Measurements from ENCODE around the gene SULT2A1.
"Not testable (repeated sequence)": the region's sequence is repeated elsewhere in the genome, so short reads cannot be mapped to it uniquely, and the experiment has no call there.

SULT2A1 gene

DNA sequence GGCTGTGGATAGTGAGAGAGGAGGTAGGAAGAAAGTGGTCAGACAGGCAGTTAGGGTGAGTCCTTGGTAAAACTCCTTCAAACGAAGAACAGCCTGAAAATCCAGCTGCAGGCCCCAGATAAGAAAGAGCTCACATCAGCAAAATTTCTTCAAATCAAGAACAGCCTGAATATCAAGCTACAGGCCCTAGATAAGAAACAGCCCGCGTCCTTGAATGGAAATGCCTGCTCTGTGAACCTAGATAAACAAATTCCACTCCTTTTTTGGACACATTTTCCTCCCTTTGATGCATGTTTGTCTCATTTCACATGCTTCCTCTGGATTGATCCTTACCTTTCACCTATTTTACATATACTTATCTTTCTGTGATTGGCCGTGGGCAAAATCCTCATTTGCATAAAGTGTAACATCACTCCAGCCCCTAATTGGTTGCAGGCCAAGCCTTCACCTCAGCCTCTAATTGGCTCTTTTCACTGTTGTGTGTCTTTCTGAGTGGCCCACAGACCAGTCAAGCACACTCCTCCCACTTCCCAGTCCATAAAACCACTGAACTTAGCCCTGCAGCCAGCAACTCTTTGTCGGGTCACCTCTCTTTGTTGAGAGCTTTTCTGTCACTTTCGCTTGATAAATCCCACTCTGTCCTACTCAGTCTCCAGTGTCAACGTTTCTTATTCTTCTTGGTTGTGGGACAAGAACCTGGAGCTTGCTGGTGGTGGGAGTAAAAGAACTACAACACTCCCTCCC lies 6.0 kb upstream of the SULT2A1 start:
- Histone ChIP-seq H3K4me1 (ENCODE audit: control insufficient read depth in 1 of 2, insufficient read depth in 2 of 2, low read length in 2 of 2) (no peaks in the 10 kb centered on the region), H3K36me3 (ENCODE audit: control insufficient read depth in 1 of 2, insufficient read depth in 2 of 2, low read length in 2 of 2) (no peaks in the 10 kb centered on the region), H3K4me3 (ENCODE audit: low read depth in 1 of 2, low read length in 2 of 2) (no peak overlapping the region), H3K9me3 (ENCODE audit: control insufficient read depth in 1 of 2, low read length in 2 of 2) (peaks cover 0 to 5% of the 10 kb centered on the region in 2 donors), H3K27ac (ENCODE audit: low read length) (no peak overlapping the region), H3K27me3 (ENCODE audit: low read depth, low read length) (no peaks in the 10 kb centered on the region)

GRCh38 chr19:47891622-47891922 lies 5.5 kb upstream of the SULT2A1 start:
- Histone ChIP-seq H3K27ac (ENCODE audit: low read length) (no peak overlapping the region), H3K36me3 (ENCODE audit: control insufficient read depth in 1 of 2, insufficient read depth in 2 of 2, low read length in 2 of 2) (no peaks in the 10 kb centered on the region), H3K9me3 (ENCODE audit: control insufficient read depth in 1 of 2, low read length in 2 of 2) (peaks cover 0 to 5% of the 10 kb centered on the region in 2 donors), H3K4me1 (ENCODE audit: control insufficient read depth in 1 of 2, insufficient read depth in 2 of 2, low read length in 2 of 2) (no peaks in the 10 kb centered on the region), H3K27me3 (ENCODE audit: low read depth, low read length) (no peaks in the 10 kb centered on the region), H3K4me3 (ENCODE audit: low read depth in 1 of 2, low read length in 2 of 2) (no peak overlapping the region)

GRCh38 chr19:47890865-47891621 lies 4.9 kb upstream of the SULT2A1 start:
- no peaks in the 10 kb centered on the region for H3K27me3 ChIP-seq (ENCODE audit: low read depth, low read length)
- H3K27ac ChIP-seq (ENCODE audit: low read length): no peak overlapping the region
- H3K4me1 ChIP-seq (ENCODE audit: control insufficient read depth in 1 of 2, insufficient read depth in 2 of 2, low read length in 2 of 2): no peaks in the 10 kb centered on the region
- H3K4me3 ChIP-seq (ENCODE audit: low read depth in 1 of 2, low read length in 2 of 2): no peak overlapping the region
- H3K36me3 ChIP-seq (ENCODE audit: control insufficient read depth in 1 of 2, insufficient read depth in 2 of 2, low read length in 2 of 2): no peaks in the 10 kb centered on the region
- peaks cover 0 to 4% of the 10 kb centered on the region in 2 donors for H3K9me3 ChIP-seq (ENCODE audit: control insufficient read depth in 1 of 2, low read length in 2 of 2)

DNA sequence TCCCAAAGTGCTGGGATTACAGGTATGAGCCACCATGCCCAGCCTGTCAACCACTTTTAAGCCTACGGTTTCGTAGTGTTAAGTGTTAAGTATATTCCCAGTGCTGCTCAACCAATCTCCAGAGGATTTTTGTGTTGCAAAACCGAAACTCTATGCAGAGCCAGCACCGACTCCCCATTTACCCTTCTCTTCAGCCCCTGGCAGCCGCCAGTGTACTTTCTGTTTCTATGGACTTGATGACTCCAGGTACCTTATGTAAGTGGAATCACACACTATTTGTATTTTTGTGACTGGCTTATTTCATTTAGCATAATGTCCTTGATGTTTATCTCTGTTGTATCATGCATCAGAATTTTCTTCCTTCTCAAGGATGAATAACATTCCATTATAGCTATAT lies 1.1 kb downstream of the SULT2A1 start:
- Histone ChIP-seq H3K4me1 (ENCODE audit: control insufficient read depth in 1 of 2, insufficient read depth in 2 of 2, low read length in 2 of 2) (no peaks in the 10 kb centered on the region), H3K27ac (ENCODE audit: low read length) (no peak overlapping the region), H3K27me3 (ENCODE audit: low read depth, low read length) (no peaks in the 10 kb centered on the region), H3K9me3 (ENCODE audit: control insufficient read depth in 1 of 2, low read length in 2 of 2) (no peaks in the 10 kb centered on the region), H3K36me3 (ENCODE audit: control insufficient read depth in 1 of 2, insufficient read depth in 2 of 2, low read length in 2 of 2) (no peaks in the 10 kb centered on the region), H3K4me3 (ENCODE audit: low read depth in 1 of 2, low read length in 2 of 2) (no peak overlapping the region)

DNA sequence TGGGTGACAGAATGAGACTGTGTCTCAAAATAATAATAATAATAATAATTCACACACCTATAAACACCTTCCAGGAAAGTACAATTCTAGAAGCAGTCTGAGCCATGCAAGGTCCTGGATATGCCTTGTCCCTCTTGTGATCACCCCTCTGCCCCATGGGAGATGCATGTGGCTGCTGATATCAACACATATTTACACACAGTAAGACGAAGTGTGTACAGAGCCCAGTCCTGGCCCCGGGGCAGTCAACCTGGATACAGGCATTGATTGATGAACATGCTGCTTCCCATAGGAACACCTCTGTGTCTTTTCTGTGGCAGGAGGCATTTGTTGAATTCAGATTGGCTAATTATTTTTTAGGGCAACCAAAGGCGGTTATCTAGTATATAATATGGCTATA lies 3.2 kb downstream of the SULT2A1 start:
- Histone ChIP-seq H3K27ac (ENCODE audit: low read length) (no peak overlapping the region), H3K4me1 (ENCODE audit: control insufficient read depth in 1 of 2, insufficient read depth in 2 of 2, low read length in 2 of 2) (no peaks in the 10 kb centered on the region), H3K36me3 (ENCODE audit: control insufficient read depth in 1 of 2, insufficient read depth in 2 of 2, low read length in 2 of 2) (no peaks in the 10 kb centered on the region), H3K27me3 (ENCODE audit: low read depth, low read length) (no peaks in the 10 kb centered on the region), H3K9me3 (ENCODE audit: control insufficient read depth in 1 of 2, low read length in 2 of 2) (no peaks in the 10 kb centered on the region), H3K4me3 (ENCODE audit: low read depth in 1 of 2, low read length in 2 of 2) (no peak overlapping the region)

GRCh38 chr19:47881757-47882156 lies 4.4 kb downstream of the SULT2A1 start:
- Histone ChIP-seq H3K36me3 (ENCODE audit: control insufficient read depth in 1 of 2, insufficient read depth in 2 of 2, low read length in 2 of 2) (no peaks in the 10 kb centered on the region), H3K4me3 (ENCODE audit: low read depth in 1 of 2, low read length in 2 of 2) (no peak overlapping the region), H3K27ac (ENCODE audit: low read length) (no peak overlapping the region), H3K9me3 (ENCODE audit: control insufficient read depth in 1 of 2, low read length in 2 of 2) (no peaks in the 10 kb centered on the region), H3K4me1 (ENCODE audit: control insufficient read depth in 1 of 2, insufficient read depth in 2 of 2, low read length in 2 of 2) (no peaks in the 10 kb centered on the region), H3K27me3 (ENCODE audit: low read depth, low read length) (no peaks in the 10 kb centered on the region)

DNA sequence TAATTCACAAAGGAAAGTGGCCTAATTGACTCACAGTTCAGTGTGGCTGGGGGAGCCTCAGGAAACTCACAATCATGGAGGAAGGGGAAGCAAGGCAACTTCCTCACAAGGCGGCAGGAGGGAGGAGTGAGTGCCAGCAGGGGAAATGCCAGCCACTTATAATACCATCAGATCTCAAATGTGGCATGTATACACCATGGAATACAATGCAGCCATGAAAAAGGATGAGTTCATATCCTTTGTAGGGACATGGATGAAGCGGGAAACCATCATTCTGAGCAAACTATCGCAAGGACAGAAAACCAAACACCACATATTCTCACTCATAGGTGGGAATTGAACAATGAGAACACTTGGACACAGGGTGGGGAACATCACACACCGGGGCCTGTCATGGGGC lies 6.7 kb downstream of the SULT2A1 start:
- H3K4me1 ChIP-seq (ENCODE audit: control insufficient read depth in 1 of 2, insufficient read depth in 2 of 2, low read length in 2 of 2); H3K27me3 ChIP-seq (ENCODE audit: low read depth, low read length); H3K4me3 ChIP-seq (ENCODE audit: low read depth in 1 of 2, low read length in 2 of 2); H3K36me3 ChIP-seq (ENCODE audit: control insufficient read depth in 1 of 2, insufficient read depth in 2 of 2, low read length in 2 of 2); H3K27ac ChIP-seq (ENCODE audit: low read length); H3K9me3 ChIP-seq (ENCODE audit: control insufficient read depth in 1 of 2, low read length in 2 of 2): not testable (repeated sequence)

GRCh38 chr19:47878906-47879305 lies 7.2 kb downstream of the SULT2A1 start:
- Histone ChIP-seq H3K36me3 (ENCODE audit: control insufficient read depth in 1 of 2, insufficient read depth in 2 of 2, low read length in 2 of 2) (no peaks in the 10 kb centered on the region), H3K4me1 (ENCODE audit: control insufficient read depth in 1 of 2, insufficient read depth in 2 of 2, low read length in 2 of 2) (no peaks in the 10 kb centered on the region), H3K27ac (ENCODE audit: low read length) (no peak overlapping the region), H3K9me3 (ENCODE audit: control insufficient read depth in 1 of 2, low read length in 2 of 2) (no peaks in the 10 kb centered on the region), H3K27me3 (ENCODE audit: low read depth, low read length) (no peaks in the 10 kb centered on the region), H3K4me3 (ENCODE audit: low read depth in 1 of 2, low read length in 2 of 2) (no peak overlapping the region)

- Histone ChIP-seq H3K4me3 (ENCODE audit: low read depth in 1 of 2, low read length in 2 of 2) (no peak overlapping the region), H3K27ac (ENCODE audit: low read length) (no peak overlapping the region), H3K9me3 (ENCODE audit: control insufficient read depth in 1 of 2, low read length in 2 of 2) (no peaks in the 10 kb centered on the region), H3K36me3 (ENCODE audit: control insufficient read depth in 1 of 2, insufficient read depth in 2 of 2, low read length in 2 of 2) (no peaks in the 10 kb centered on the region), H3K4me1 (ENCODE audit: control insufficient read depth in 1 of 2, insufficient read depth in 2 of 2, low read length in 2 of 2) (no peaks in the 10 kb centered on the region), H3K27me3 (ENCODE audit: low read depth, low read length) (no peaks in the 10 kb centered on the region)
Measured at GRCh38 chr19:47865166-47865565, 20.9 kb downstream of the SULT2A1 start.

- Histone ChIP-seq H3K9me3 (ENCODE audit: control insufficient read depth in 1 of 2, low read length in 2 of 2) (no peaks in the 10 kb centered on the region), H3K27ac (ENCODE audit: low read length) (no peak overlapping the region), H3K36me3 (ENCODE audit: control insufficient read depth in 1 of 2, insufficient read depth in 2 of 2, low read length in 2 of 2) (no peaks in the 10 kb centered on the region)
Measured at GRCh38 chr19:47863514-47863936, 22.6 kb downstream of the SULT2A1 start.

DNA sequence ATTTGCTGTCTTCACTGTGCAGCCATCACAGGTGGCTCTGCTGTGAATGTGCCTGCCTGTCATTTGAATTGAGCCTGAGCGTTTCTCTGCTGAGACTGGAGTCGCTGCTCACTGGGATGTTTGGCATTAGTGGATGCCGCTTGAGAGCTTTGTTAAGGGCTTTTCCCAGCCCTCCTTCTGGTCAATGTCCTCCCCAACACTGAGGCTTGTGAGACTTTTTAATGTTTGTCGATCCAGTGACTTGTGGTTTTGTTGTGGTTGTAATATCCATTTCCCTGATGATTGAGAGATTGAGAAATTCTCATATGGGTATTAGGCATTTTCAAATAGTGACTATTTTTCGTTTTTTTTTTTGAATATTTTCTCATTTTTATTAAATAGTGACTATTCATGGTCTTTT lies 24.5 kb downstream of the SULT2A1 start:
- H3K27me3 ChIP-seq (ENCODE audit: low read depth, low read length): no peaks in the 10 kb centered on the region
- H3K4me1 ChIP-seq (ENCODE audit: control insufficient read depth in 1 of 2, insufficient read depth in 2 of 2, low read length in 2 of 2): no peaks in the 10 kb centered on the region
- no peak overlapping the region for H3K27ac ChIP-seq (ENCODE audit: low read length)
- no peak overlapping the region for H3K4me3 ChIP-seq (ENCODE audit: low read depth in 1 of 2, low read length in 2 of 2)
- no peaks in the 10 kb centered on the region for H3K9me3 ChIP-seq (ENCODE audit: control insufficient read depth in 1 of 2, low read length in 2 of 2)
- H3K36me3 ChIP-seq (ENCODE audit: control insufficient read depth in 1 of 2, insufficient read depth in 2 of 2, low read length in 2 of 2): no peaks in the 10 kb centered on the region

More at GRCh38 chr19:47863514-47863936, 22.6 kb downstream of the SULT2A1 start:
- H3K4me1 ChIP-seq (ENCODE audit: control insufficient read depth in 1 of 2, insufficient read depth in 2 of 2, low read length in 2 of 2): no peaks in the 10 kb centered on the region
- no peak overlapping the region for H3K4me3 ChIP-seq (ENCODE audit: low read depth in 1 of 2, low read length in 2 of 2)
- H3K27me3 ChIP-seq (ENCODE audit: low read depth, low read length): no peaks in the 10 kb centered on the region

Data from muscle layer of duodenum (tissue), 2 donors.